Left ventricle myocardium inferior (tissue), 1 donor: ENCODE measurements around the gene CD300LD. TPM values are rescaled to one million over a fixed set of nuclear protein-coding genes. Genes with fewer than 3 reads are reported as not detected.

Experiments used
- DNase-seq: peaks from one replicate; pipeline ENCODE4 v3.0.0-alpha.2; 2020
- H3K27ac ChIP-seq: fragments of 200-600 bp; replicated peaks from 2 replicates; pipeline ENCODE4 v1.8.0; 2021
- H3K27me3 ChIP-seq: fragments of 200-600 bp; 2 replicates; pipeline ENCODE4 v1.8.0; 2021; ENCODE audit warnings: low read depth
- H3K36me3 ChIP-seq: fragments of 200-600 bp; 2 replicates; pipeline ENCODE4 v1.8.0; 2021
- H3K4me1 ChIP-seq: fragments of 200-600 bp; 2 replicates; pipeline ENCODE4 v1.8.0; 2021
- H3K4me3 ChIP-seq: fragments of 200-600 bp; 2 replicates; pipeline ENCODE4 v1.8.0; 2021; ENCODE audit warnings: mild to moderate bottlenecking, moderate library complexity
- H3K9me3 ChIP-seq: fragments of 200-600 bp; replicated peaks from 2 replicates; pipeline ENCODE4 v1.8.0; 2021
- intact Hi-C: fragments of 100-400 bp; cut with micrococcal nuclease; formaldehyde crosslinking; loops from one replicate; pipeline ENCODE4 v1.11.0; 2022
- total RNA-seq: library from RNA; stranded (reverse); fragmentation: NEBNext Ultra II Directional; extraction: Animal tissue kit (Norgen Biotek cat#: 25700); gene quantifications from one replicate; pipeline ENCODE4 v1.2.1, GENCODE V29; 2021
- TF ChIP-seq, protein P1 (sequence below): fragments of 200-600 bp; IDR thresholded peaks from 2 replicates; pipeline ENCODE4 v1.8.0; 2021; ENCODE audit warnings: antibody characterized with exemption, mild to moderate bottlenecking, borderline replicate concordance
- donor health status: DM: no; HTN: yes; CAD: no; lungs with severe emphysema.

Gene CD300LD
- total RNA-seq, 1 donor from 2014 or later: not detected

DNA sequence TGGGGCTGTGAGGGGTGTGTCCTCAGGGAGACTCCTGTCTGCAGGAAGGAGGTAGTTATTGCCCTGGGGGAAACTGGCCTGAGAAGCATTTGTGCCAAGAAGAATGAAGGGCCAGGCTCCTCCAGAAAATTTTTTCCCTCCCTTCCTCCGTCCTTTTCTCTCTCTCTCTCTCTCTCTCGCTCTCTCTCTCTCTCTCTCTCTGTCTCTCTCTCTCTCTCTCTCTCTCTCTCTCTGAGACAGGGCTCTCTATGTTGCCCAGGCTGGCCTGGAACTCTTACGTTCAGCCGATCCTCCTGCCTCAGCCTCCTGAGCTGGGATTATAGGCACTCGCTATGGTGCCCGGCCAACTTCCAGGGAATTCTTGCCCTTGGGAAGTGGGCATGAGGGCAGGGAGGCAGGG is 20.0 kb upstream of the CD300LD start:
- Histone ChIP-seq H3K36me3 (no peaks in the 10 kb centered on the region), H3K9me3 (no peaks in the 10 kb centered on the region), H3K27me3 (peaks cover 85% of the 10 kb centered on the region), H3K4me1 (no peaks in the 10 kb centered on the region), H3K4me3 (no peak overlapping the region), H3K27ac (no peak overlapping the region)
- no peak for DNase-seq
- intact Hi-C loops: no loop called here
- TF ChIP-seq, protein P1, sequence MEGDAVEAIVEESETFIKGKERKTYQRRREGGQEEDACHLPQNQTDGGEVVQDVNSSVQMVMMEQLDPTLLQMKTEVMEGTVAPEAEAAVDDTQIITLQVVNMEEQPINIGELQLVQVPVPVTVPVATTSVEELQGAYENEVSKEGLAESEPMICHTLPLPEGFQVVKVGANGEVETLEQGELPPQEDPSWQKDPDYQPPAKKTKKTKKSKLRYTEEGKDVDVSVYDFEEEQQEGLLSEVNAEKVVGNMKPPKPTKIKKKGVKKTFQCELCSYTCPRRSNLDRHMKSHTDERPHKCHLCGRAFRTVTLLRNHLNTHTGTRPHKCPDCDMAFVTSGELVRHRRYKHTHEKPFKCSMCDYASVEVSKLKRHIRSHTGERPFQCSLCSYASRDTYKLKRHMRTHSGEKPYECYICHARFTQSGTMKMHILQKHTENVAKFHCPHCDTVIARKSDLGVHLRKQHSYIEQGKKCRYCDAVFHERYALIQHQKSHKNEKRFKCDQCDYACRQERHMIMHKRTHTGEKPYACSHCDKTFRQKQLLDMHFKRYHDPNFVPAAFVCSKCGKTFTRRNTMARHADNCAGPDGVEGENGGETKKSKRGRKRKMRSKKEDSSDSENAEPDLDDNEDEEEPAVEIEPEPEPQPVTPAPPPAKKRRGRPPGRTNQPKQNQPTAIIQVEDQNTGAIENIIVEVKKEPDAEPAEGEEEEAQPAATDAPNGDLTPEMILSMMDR: no peak

DNA sequence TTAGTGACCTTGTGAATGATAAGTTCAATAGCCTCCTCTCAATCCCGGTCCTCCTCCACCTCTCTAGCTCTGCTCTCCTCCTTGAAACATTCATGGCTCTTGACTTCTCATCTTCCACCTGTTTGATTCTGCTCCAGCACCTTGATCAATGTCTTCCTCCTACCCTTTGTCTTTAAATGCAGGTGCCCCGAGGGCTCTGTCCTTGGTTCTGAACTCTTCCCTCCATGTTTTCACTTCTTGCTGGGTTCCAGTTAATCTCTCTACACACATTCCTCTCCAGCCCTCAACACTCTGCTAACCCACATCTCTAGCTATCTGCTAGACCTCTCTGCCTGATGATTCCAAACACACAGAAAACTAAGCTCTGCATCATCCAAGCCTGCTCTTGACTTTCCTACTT is 18.0 kb upstream of the CD300LD start:
- intact Hi-C loops: no loop called here
- no peaks in the 10 kb centered on the region for H3K36me3 ChIP-seq
- H3K27ac ChIP-seq: no peak overlapping the region
- TF ChIP-seq, protein P1: no peak
- no peaks in the 10 kb centered on the region for H3K9me3 ChIP-seq
- H3K27me3 ChIP-seq: peaks cover 70% of the 10 kb centered on the region
- no peak overlapping the region for H3K4me3 ChIP-seq
- no peaks in the 10 kb centered on the region for H3K4me1 ChIP-seq
- DNase-seq: no peak

DNA sequence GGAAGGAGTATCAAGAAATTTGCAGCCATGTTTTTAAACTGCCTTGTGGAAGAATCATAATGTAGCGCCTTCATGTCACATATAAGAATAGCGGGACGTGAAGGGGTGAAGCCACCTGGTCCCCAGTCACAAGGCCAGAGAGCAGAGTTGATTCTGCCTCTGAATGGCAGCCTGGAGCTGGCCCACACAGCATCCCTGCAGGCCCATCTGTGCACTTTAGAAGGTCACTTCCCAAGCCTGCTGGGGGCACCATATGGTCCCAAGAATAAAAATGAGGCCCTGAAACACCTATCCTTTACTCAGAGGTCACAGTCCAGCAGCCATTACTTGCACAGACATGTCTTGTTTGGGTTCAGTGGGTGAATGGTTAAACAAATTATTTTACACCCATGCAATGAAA is 16.4 kb upstream of the CD300LD start:
- Histone ChIP-seq H3K4me3 (no peak overlapping the region), H3K27ac (no peak overlapping the region), H3K4me1 (no peaks in the 10 kb centered on the region), H3K9me3 (no peaks in the 10 kb centered on the region), H3K36me3 (no peaks in the 10 kb centered on the region), H3K27me3 (peaks cover 61% of the 10 kb centered on the region)
- TF ChIP-seq, protein P1: no peak
- intact Hi-C loops: no loop called here
- DNase-seq: no peak

DNA sequence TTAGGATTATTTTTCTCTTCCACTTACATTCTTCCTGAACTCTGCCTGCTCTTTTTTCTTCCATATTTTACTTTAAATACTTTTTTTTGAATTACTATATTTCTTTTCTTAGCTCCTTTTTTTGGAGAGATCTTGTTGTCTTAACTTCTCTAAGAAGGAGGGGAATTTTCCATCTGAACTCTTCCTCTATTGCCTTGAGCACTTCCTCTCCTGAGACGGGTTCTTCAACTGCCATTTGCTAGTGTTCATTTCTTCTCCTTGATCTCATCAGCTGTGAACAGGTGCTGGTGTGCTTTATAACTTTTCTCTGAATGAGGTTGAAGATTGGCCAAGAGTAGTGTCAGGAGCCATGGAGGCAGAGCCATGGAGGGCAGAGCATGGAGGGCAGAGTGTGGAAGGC is 15.1 kb upstream of the CD300LD start:
- DNase-seq: no peak
- no peaks in the 10 kb centered on the region for H3K9me3 ChIP-seq
- TF ChIP-seq, protein P1: no peak
- no peaks in the 10 kb centered on the region for H3K36me3 ChIP-seq
- H3K27me3 ChIP-seq: peaks cover 61% of the 10 kb centered on the region
- no peak overlapping the region for H3K27ac ChIP-seq
- H3K4me1 ChIP-seq: no peaks in the 10 kb centered on the region
- no peak overlapping the region for H3K4me3 ChIP-seq
- intact Hi-C loops: no loop called here

DNA sequence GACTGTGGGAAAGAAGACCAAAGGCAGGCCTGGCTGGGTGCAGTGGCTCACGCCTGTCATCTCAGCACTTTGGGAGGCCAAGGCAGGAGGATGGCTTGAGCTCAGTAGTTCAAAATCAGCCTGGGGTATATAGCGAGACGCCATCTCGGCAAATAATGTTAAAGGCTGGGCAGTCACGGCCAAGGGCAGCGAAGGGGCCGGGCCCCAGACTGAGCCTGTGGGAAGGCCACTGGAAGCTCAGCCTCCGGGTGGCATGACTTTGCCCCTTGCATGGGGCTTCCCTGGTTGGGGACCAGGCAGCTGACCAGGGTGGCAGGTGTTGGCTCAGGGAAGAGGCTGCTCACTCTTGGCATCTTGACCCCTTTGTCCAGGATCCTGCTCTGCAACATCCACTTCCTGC is 14.0 kb upstream of the CD300LD start:
- TF ChIP-seq, protein P1: no peak
- H3K4me1 ChIP-seq: no peaks in the 10 kb centered on the region
- peaks cover 61% of the 10 kb centered on the region for H3K27me3 ChIP-seq
- intact Hi-C loops: no loop called here
- H3K4me3 ChIP-seq: no peak overlapping the region
- H3K9me3 ChIP-seq: no peaks in the 10 kb centered on the region
- no peak overlapping the region for H3K27ac ChIP-seq
- DNase-seq: no peak
- no peaks in the 10 kb centered on the region for H3K36me3 ChIP-seq

DNA sequence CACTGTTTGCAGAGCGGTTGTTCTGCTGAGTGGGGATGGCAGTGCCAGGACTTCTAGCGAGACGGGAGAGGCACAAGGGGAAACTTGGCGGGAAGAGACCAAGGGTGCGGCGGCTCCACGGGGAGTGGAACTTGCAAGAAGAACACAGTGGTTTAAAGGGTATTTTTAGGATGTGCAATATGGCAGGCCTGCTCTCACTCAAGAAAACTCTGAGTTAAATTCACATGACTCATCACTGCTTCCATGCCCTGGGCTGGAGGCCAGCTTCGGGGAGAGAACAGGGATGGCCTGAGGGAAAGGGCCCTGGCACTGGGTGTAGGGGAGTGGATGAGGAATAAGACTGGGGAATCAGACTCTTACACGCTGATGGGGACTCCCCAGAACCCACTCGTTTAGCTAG is 13.3 kb upstream of the CD300LD start:
- peak; percentile 62 for DNase-seq
- no peaks in the 10 kb centered on the region for H3K4me1 ChIP-seq
- H3K36me3 ChIP-seq: no peaks in the 10 kb centered on the region
- H3K27me3 ChIP-seq: peaks cover 63% of the 10 kb centered on the region
- H3K4me3 ChIP-seq: no peak overlapping the region
- H3K27ac ChIP-seq: no peak overlapping the region
- H3K9me3 ChIP-seq: no peaks in the 10 kb centered on the region
- intact Hi-C loops: no loop called here
- TF ChIP-seq, protein P1: no peak
